NCI-H1048 (cell line): ENCODE results near the gene KLHL10.
A peak's percentile ranks its signal among the peaks of the same experiment; 100 is the strongest.
"Not testable (repeated sequence)": the region's sequence is repeated elsewhere in the genome, so short reads cannot be mapped to it uniquely, and the experiment has no call there.

ENCODE experiments used
- DNase-seq: peaks from one replicate; lab custom pipeline; 2025; lab: John Stamatoyannopoulos, UW

The KLHL10 gene

GRCh38 chr17:41851382-41851781 is 13.8 kb downstream of the KLHL10 start:
- DNase-seq, result not testable (repeated sequence)

- no peak for DNase-seq
These were observed 22.8 kb downstream of the KLHL10 start for GRCh38 chr17:41860254-41860931.

- DNase-seq, result no peak
These were observed 25.6 kb downstream of the KLHL10 start for GRCh38 chr17:41863074-41863848.

- no peak for DNase-seq
These were observed 26.8 kb downstream of the KLHL10 start for GRCh38 chr17:41864498-41864835.

- peak; percentile 68 for DNase-seq
These were observed 27.4 kb downstream of the KLHL10 start, which contains the start of gene KLHL11 for GRCh38 chr17:41864836-41865595. TSS of gene KLHL11 (minus strand) at chr17:41865423. CDS start at chr17:41865370, 53 bp downstream.

GRCh38 chr17:41865596-41865893 is 27.9 kb downstream of the KLHL10 start:
- DNase-seq, result no peak

GRCh38 chr17:41868568-41868967 is 30.9 kb downstream of the KLHL10 start:
- no peak for DNase-seq

- no peak for DNase-seq
These were observed 31.8 kb downstream of the KLHL10 start for GRCh38 chr17:41869426-41869825.

GRCh38 chr17:41870097-41870496 is 32.5 kb downstream of the KLHL10 start:
- DNase-seq, result no peak

- DNase-seq, result no peak
These were observed 33.0 kb downstream of the KLHL10 start for GRCh38 chr17:41870627-41871026.

- no peak for DNase-seq
These were observed 34.2 kb downstream of the KLHL10 start for GRCh38 chr17:41871789-41872188.

- no peak for DNase-seq
These were observed 36.1 kb downstream of the KLHL10 start for GRCh38 chr17:41873559-41874292.

GRCh38 chr17:41874293-41874670 is 36.7 kb downstream of the KLHL10 start:
- not testable (repeated sequence) for DNase-seq

GRCh38 chr17:41880130-41880529 is 42.5 kb downstream of the KLHL10 start:
- no peak for DNase-seq

- no peak for DNase-seq
These were observed 45.1 kb downstream of the KLHL10 start for GRCh38 chr17:41882756-41883155.

GRCh38 chr17:41885733-41886132 is 48.1 kb downstream of the KLHL10 start:
- DNase-seq, result no peak

- DNase-seq, result no peak
These were observed 50.8 kb downstream of the KLHL10 start for GRCh38 chr17:41888332-41888965.

- DNase-seq, result no peak
These were observed 53.8 kb downstream of the KLHL10 start for GRCh38 chr17:41891135-41892020.

GRCh38 chr17:41892021-41892376 is 54.4 kb downstream of the KLHL10 start:
- DNase-seq, result no peak

GRCh38 chr17:41893384-41893783 is 55.8 kb downstream of the KLHL10 start:
- no peak for DNase-seq

GRCh38 chr17:41894791-41895331 is 57.2 kb downstream of the KLHL10 start:
- no peak for DNase-seq
